GM21576 (cell line): ENCODE measurements around the gene CHCHD5.

Experiments used
- ATAC-seq: cut with Tn5 transposase; IDR thresholded peaks from one replicate; pipeline ENCODE4 v1.9.1; 2021; ENCODE audit warnings: mild to moderate bottlenecking, moderate library complexity; ENCODE audit not compliant: unreplicated experiment

CHCHD5 gene

DNA sequence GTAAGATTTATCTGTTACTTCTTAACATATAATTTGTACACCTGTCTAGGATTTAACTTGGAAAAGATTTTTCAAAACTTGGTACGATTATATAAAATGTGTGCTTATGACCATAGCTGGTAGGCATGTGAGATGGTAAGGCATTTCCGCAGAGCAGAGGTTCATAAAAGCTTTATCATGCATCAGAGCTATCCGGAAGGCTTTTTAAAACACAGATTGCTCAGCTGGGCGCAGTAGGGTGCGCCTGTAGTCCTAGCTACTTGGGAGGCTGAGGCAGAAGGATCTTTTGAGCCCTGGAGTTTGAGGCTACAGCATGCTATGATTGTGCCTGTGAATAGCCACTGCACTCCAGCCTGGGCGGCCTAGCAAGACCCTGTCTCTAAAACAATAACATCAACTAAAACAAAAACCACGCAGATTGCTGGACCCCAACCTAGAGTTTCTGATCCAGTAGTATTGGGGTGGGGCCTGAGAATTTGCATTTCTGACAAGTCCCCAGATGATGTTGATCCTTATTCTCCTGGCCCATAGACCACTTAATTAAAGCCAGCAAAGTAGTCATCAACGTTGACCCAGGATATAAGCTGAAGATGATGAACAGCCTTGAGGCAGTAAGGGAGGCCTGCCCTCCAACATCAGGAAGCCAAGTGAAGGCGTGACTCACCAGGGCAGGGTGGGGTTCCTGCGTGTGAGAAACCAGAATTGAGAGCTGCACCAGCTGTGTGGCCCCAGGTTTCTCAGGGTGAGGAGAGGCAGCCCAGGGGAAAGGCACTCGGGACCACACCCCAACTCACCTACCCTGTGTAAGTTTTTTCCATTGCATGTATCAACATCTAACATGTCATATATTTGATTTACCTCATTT is 39.7 kb downstream of the CHCHD5 start:
- peak; percentile 79 for ATAC-seq

DNA sequence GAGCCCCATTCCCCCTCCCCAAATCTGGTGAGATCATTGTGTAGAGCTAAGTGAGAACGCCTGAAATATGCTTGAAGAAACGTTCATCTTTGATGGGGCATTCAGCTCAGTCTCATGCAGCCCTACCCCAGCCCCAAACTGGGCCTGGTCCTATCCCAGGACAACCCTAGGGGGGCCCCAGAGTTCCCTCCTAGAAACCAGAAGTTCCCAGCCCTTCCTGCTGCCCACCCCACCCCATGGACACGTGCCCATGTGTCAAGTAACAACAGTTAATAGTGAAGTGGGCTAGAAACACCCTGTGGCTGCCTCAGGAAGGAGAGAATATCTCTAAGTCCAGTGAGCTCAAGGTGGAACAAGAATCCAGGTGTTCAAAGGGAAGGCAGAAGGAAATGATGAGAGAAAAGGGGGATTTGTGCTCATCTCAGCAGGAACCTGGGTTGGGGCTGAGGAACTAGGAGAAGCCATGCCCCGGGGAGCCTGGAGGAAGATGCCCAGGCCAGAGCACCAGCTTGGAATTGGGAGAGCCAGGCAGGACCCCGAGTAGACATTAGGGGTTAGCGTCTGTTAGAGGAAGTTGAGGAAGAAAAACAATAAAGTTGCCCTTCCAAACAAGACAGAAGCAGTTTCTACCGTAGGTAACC is 41.2 kb downstream of the CHCHD5 start:
- no peak for ATAC-seq

DNA sequence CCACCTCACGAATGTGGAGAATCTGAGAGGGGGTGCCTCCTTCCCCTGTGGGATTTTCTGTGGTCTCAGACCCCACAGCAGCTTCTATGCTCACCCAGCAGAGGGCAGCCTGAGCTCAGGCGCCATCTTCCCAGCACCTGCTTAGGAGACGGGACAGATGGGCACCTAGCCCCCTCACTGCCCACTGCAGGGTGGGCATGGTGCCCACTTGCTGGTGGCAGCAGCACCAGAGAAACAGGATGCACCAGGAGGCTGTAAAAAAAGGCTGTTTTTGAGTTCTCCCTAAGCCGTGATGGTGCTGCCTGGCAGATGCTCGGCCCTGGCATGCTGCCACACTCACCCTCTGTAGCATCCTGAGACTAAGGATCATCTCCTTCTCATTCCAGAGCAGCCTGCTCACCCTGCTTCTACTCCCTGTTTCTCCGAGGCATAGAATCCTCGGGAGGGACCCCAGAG is 42.2 kb downstream of the CHCHD5 start:
- peak; percentile 54 for ATAC-seq

DNA sequence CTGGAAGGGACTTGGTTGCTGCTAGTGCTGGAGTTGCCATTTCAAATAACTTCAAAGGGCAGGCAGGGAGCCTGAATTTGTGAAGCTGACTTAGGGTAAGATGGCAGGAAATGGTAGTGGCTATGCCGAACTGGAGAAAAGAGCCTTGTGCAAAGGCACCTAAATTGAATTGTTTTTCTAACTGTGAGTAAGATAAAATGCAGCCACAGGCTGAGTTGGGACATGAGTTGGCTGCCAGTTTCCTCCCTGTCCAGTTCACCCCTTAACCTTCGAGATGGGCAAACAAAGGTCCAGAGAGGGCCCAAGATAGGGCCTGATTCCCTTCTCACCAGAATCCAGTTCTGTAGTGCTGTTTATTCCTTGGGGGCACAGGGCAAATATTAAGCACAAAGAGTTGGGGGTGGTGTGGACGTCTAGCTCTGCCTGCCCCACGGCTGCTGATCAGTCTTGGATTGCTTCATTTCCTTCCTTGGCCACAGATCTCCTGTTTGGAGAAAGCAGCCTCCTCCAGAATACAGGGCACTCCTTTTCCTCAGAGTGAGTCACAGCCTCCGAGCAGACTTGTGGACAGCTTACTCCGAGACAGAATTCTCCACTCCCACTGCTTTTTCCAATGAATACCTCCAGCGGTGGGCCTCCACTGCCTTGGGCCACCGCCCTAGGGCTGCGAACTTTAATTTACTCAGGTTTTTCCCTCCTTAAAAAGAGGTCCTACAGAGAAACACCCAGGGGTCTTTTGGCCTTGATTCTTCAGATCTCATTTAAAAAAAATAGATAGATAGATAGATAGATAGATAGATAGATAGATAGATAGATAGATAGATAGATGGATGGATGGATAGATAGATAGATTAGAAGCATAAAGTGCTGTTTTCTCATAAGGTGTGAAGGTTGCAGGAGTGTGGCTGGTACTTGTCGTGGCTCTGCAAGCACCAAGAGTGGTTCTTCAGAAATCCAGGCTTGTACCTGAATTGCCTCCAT is 42.9 kb downstream of the CHCHD5 start:
- no peak for ATAC-seq

DNA sequence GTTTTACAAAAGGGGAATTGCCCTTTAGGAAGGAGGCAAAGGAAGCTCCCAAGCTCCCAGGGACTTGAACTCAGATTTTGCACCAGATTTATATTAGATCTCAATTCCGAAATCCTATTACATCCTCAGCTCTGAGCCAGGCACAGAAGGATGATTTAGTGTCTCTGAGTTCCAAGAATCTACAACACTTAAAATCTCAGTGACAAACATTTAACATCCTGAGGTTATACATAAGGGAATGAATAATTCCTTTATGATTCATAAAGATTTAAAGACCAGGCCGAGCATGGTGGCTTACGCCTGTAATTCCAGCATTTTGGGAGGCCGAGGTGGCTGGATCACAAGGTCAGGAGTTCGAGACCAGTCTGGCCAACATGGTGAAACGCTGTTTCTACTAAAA is 44.8 kb downstream of the CHCHD5 start:
- ATAC-seq, result no peak

DNA sequence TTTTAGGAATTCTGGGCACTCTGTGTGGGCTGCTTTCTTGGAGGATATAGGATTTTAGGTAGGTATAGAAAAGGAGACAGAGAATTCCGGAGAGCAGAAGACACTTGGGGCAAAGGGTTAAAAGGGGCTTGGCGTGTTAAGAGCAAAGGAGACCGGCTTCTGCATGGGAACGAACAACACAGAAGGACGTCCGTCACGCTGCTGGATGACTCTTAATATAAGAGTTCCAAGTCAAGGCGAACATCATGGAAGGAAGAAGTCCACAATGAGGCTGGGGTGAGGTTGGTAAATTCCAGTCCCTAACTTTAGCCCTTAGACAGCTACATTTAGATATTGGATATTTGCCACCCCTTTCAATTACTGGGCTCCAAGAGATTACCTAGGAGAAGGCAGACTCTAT is 45.4 kb downstream of the CHCHD5 start:
- ATAC-seq, result no peak

DNA sequence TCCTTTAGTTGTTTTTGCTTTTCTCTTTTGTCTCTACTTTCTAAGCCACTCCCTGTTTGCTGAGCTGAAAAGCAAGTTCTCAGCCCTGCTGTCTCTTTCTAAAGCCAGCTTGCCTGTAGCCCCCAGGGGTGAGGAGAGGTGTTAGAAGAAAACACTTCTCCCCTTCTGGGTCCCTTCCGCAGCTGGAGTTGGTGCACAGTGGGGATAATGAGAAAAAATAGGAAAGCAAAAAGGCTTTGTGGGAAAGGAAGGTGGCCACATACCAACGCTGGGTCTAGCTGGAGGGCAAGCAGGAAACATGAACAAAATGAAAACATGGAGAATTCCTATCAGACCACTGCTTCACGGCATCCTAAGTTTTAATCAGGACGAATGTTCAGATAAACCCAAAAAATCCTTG is 45.9 kb downstream of the CHCHD5 start:
- no peak for ATAC-seq

DNA sequence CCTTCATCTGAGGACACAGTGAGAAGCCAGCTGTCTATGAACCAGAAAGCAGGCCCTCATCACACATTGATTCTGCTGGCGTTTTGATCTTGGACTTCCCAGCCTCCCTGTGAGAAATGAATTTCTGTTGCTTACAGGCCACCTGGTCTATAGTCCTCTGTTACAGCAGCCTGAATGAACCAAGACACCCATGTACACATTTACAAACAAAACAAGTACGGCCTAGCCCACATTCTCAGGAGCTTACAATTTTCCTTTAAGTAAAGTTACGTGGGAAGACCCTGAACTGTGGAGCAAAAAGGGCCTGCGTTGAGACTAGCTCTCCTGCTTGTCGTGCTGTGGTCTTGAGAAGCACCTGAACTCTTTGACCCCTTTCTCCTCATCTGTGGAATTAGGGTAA is 49.3 kb downstream of the CHCHD5 start:
- no peak for ATAC-seq

DNA sequence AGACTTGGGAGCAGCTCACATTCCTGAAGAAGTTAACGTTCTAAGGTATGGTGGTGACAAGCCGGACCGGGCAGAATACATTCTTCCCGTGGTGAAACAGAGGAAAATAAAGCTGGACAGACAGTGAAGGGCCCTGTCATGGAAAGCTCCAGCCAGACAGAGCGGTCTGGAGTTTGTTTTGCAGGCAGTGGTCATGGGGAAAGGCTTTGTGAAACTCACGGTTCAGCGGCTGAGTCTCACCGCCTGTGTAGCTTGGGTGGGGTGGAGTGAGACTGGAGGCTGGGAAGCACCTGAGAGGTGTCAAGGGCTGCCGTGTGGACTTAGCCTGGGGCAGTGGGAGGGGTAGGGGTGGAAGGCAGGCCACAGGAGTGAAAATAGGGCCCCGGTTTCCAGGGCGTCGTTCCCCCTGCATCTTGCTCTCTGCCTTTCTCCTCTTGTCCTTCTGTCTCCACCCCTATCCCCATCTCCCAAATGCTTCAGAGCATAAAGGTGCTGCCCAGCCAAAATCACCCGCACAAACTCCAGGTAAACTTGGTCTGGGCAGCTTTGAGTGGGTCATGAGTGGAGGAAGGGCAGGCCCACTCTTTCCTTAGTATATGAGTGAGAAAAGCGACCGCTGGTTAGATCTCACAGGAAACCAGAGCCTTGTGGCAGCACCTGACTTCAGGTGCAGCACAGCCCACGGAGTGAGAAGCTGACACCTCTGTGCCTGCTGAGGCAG is 49.9 kb downstream of the CHCHD5 start:
- ATAC-seq, result no peak

DNA sequence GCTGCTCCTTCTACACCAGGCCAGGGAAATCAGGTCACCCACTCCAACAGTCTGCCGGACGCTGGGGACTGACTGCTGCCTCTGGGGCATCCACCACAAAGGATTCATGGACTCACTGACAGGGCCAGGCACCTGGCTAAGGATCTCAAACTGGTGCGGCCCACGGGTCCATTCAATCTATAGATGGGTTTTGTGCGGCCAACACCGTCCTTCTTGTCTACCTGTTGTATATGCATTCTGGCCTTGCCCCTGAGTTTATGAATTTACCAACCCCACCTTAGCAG is 50.4 kb downstream of the CHCHD5 start:
- ATAC-seq, result no peak

DNA sequence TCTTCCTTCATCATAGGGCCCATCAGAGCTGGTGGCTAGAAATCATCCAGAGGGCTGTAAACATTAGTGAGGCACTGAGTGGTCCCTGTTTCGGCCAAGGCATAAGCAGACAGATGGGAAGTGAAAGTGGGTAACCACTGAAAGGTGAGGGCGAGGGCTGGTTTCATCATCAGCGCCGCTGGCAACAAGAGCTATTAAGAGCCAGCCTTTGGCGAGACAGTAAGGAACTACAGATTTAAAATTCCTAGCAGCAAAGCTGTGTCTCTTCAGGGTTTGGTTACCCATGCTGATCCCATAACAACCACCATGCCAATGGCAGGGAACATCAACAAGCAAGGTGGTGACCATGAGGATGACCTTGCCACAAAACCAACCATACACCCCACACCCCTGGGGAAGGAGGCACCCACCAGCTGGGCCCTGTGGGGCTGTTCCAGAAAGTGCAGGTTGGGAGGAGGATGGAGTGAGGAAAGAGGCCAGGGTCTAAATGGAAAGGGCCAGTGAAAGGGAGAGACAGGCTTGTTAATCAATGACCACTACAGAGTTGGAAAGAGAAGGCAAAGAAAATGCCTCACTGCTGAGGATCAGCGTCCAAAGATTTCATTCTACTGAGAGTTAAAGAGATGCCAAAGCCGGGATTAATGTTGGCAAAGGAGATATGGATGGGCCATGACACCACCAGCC is 52.3 kb downstream of the CHCHD5 start:
- ATAC-seq, result peak; percentile 92

DNA sequence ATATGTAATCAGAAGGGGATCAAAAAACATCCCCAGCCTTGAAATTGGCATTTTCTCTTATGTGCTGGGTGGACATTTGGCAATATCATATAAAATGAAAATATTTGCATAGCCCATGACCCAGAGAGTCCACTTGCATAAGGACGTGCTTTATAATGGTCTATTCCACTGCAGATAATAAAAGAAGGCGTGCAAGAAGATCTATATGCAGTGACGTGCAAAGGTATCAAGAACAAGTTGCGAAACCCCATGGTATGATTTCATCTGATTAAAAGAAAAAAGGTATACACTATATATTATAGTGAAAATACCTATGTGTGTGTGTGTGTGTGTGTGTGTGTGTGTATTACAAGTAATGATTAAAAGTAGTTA is 52.9 kb downstream of the CHCHD5 start:
- ATAC-seq, result no peak
